GM18517 (cell line): ENCODE measurements around the gene OAS1.
"Not testable (repeated sequence)": the region's sequence is repeated elsewhere in the genome, so short reads cannot be mapped to it uniquely, and the experiment has no call there.

Source experiments
- ATAC-seq: cut with Tn5 transposase; IDR thresholded peaks from one replicate; pipeline ENCODE4 v1.9.1; 2021; ENCODE audit warnings: mild to moderate bottlenecking, moderate library complexity; ENCODE audit not compliant: unreplicated experiment

Gene OAS1

GRCh38 chr12:112933129-112933505 is 26.4 kb downstream of the OAS1 start:
- no peak for ATAC-seq

GRCh38 chr12:112936264-112936663 is 29.5 kb downstream of the OAS1 start:
- no peak for ATAC-seq

GRCh38 chr12:112936927-112937326 is 30.2 kb downstream of the OAS1 start:
- ATAC-seq = no peak

GRCh38 chr12:112937741-112938719 is 31.3 kb downstream of the OAS1 start, which contains the start of gene OAS3:
OAS3 (plus strand) TSS chr12:112938474; CDS start chr12:112938531, 57 bp downstream.
- ATAC-seq = no peak

GRCh38 chr12:112938751-112939150 is 32.0 kb downstream of the OAS1 start:
- ATAC-seq = no peak

GRCh38 chr12:112939761-112940381 is 33.1 kb downstream of the OAS1 start:
- peak; percentile 55 for ATAC-seq

GRCh38 chr12:112941528-112942335 is 35.0 kb downstream of the OAS1 start:
- no peak for ATAC-seq

- ATAC-seq = no peak
These were observed 35.8 kb downstream of the OAS1 start for GRCh38 chr12:112942572-112942971.

- no peak for ATAC-seq
These were observed 37.4 kb downstream of the OAS1 start for GRCh38 chr12:112944024-112944690.

- ATAC-seq = no peak
These were observed 38.8 kb downstream of the OAS1 start for GRCh38 chr12:112945515-112945914.

GRCh38 chr12:112946236-112947000 is 39.7 kb downstream of the OAS1 start:
- no peak for ATAC-seq

GRCh38 chr12:112947314-112947713 is 40.6 kb downstream of the OAS1 start:
- no peak for ATAC-seq

- ATAC-seq = no peak
These were observed 41.0 kb downstream of the OAS1 start for GRCh38 chr12:112947761-112948160.

- no peak for ATAC-seq
These were observed 42.0 kb downstream of the OAS1 start for GRCh38 chr12:112948806-112949205.

- ATAC-seq = no peak
These were observed 43.9 kb downstream of the OAS1 start for GRCh38 chr12:112950701-112951100.

GRCh38 chr12:112957125-112957524 is 50.4 kb downstream of the OAS1 start:
- not testable (repeated sequence) for ATAC-seq

GRCh38 chr12:112961074-112961473 is 54.3 kb downstream of the OAS1 start:
- no peak for ATAC-seq

GRCh38 chr12:112961536-112961935 is 54.8 kb downstream of the OAS1 start:
- no peak for ATAC-seq

GRCh38 chr12:112962561-112962960 is 55.8 kb downstream of the OAS1 start:
- no peak for ATAC-seq
